Lower leg skin (tissue), 3 donors: ENCODE measurements around the gene MAD1L1.

Source experiments
- POLR2A ChIP-seq, 2 donors: fragments of 450-650 bp; IDR thresholded peaks; one replicate each; pipeline ENCODE4 v1.6.1; 2016 to 2017; ENCODE audit warnings: antibody characterized with exemption in 2 of 2, mild to moderate bottlenecking in 1 of 2, moderate library complexity in 1 of 2
- TF ChIP-seq, protein P1 (sequence below), 3 donors: fragments of 450-650 bp; IDR thresholded peaks; one replicate each; pipeline ENCODE4 v1.5.1; 2016; ENCODE audit warnings: antibody characterized with exemption in 3 of 3, mild to moderate bottlenecking in 3 of 3, moderate library complexity in 2 of 3

DNA sequence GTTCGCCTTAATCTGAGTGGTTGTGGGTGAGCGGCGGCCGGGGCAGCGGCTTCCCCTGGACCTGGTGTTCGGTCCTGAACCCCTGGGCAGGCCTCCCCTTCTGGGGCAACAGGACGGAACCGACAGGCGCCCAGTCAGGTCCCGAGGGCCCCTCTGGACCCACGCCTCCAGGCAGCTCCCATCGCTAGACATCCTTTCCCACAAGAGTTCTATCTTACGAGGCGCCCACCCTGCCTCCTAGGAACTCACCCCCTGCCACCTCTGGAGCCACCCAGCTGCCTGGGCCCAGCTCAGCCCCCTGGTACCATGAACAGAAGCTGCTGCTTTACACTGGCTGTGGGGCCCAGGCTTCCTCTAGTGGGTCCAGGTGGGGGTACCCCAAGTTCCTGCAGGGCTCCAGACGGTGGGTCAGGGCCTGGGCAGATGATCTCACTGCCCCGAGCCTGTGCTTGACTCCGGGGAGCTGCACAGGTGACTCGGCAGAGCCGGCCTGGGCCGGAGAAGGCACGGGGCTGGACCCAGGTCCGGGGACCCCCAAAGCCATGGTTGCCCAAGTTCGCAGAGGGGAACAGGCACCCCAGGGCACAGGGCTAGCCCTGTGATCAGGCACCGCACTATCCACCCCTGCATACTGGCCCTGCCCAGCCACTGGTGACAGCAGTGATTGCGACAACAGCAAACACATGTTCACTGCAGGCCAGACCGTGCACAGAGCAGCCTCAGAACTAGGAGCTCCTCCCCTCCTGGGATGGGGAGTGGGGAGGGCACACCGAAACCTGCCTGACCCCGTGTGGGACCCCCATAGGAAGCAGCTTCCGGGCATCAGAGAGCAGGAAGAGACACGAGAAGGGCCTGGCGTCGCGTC lies 382.4 kb downstream of the MAD1L1 start:
- TF ChIP-seq POLR2A (IDR thresholded peaks at IDR 0.05) = no peak
- TF ChIP-seq, protein P1, sequence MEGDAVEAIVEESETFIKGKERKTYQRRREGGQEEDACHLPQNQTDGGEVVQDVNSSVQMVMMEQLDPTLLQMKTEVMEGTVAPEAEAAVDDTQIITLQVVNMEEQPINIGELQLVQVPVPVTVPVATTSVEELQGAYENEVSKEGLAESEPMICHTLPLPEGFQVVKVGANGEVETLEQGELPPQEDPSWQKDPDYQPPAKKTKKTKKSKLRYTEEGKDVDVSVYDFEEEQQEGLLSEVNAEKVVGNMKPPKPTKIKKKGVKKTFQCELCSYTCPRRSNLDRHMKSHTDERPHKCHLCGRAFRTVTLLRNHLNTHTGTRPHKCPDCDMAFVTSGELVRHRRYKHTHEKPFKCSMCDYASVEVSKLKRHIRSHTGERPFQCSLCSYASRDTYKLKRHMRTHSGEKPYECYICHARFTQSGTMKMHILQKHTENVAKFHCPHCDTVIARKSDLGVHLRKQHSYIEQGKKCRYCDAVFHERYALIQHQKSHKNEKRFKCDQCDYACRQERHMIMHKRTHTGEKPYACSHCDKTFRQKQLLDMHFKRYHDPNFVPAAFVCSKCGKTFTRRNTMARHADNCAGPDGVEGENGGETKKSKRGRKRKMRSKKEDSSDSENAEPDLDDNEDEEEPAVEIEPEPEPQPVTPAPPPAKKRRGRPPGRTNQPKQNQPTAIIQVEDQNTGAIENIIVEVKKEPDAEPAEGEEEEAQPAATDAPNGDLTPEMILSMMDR (IDR thresholded peaks at IDR 0.05) = no peak
